ENCODE data around the gene NDUFA7. TPM values are rescaled to one million over a fixed set of nuclear protein-coding genes. Genes with fewer than 3 reads are reported as not detected.
"Not testable (repeated sequence)": the region's sequence is repeated elsewhere in the genome, so short reads cannot be mapped to it uniquely, and the experiment has no call there.

Gene NDUFA7
- total and polyA plus RNA-seq, 2 donors from 2014 or later, result 51.2 to 304 TPM

DNA sequence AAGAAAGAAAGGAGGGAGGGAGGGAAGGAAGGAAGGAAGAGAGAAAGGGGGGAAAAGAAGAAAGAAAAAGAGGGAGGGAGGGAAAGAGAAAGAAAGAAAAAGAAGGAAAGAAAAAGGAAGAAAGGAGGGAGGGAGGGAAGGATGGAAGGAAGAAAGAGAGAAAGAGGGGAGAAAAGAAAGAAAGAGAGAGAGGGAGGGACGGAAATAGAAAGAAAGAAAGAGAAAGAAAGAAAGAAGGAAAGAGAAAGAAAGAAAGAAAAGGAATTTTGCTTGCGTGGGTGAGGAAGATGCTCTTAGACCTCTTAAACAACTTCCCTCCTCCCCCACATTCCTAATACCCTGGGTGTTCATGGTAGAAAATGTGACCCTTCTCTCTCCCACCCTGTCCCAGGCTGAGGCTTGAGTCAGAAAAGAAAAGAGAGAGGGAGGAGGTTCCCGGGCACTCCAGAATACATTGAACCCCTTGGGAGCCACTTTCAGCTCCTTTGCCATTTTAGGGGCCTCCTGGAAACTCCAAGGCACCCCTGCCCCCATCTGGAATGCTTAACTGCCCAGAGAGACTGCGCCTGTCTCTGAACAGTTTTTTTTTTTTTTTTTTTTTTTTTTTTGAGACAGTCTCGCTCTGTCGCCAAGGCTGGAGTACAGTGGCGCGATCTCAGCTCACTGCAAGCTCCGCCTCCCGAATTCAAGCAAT lies 31.1 kb upstream of the NDUFA7 start:
- Histone ChIP-seq H3K9me3 (ENCODE audit: control insufficient read depth in 2 of 3, insufficient read depth in 1 of 3, low read length in 3 of 3) (peaks cover 0 to 3% (median 0%) of the 10 kb centered on the region in 3 donors), H3K4me3 (ENCODE audit: low read length in 3 of 3) (peak overlapping the region in 2 of 3 donors; percentile 5 to 21), H3K4me1 (ENCODE audit: control insufficient read depth in 2 of 3, insufficient read depth in 2 of 3, low read depth in 1 of 3, low read length in 3 of 3) (peaks cover 0 to 3% (median 0%) of the 10 kb centered on the region in 3 donors), H3K27ac (ENCODE audit: low read depth in 2 of 2, low read length in 2 of 2) (no peak overlapping the region), H3K9ac (ENCODE audit: low read length in 3 of 3) (no peak overlapping the region), H3K27me3 (ENCODE audit: control insufficient read depth, insufficient read depth, low read length) (no peaks in the 10 kb centered on the region), H3K36me3 (ENCODE audit: control insufficient read depth in 2 of 3, insufficient read depth in 3 of 3, low read length in 3 of 3) (no peaks in the 10 kb centered on the region)
- TF ChIP-seq, protein P1, sequence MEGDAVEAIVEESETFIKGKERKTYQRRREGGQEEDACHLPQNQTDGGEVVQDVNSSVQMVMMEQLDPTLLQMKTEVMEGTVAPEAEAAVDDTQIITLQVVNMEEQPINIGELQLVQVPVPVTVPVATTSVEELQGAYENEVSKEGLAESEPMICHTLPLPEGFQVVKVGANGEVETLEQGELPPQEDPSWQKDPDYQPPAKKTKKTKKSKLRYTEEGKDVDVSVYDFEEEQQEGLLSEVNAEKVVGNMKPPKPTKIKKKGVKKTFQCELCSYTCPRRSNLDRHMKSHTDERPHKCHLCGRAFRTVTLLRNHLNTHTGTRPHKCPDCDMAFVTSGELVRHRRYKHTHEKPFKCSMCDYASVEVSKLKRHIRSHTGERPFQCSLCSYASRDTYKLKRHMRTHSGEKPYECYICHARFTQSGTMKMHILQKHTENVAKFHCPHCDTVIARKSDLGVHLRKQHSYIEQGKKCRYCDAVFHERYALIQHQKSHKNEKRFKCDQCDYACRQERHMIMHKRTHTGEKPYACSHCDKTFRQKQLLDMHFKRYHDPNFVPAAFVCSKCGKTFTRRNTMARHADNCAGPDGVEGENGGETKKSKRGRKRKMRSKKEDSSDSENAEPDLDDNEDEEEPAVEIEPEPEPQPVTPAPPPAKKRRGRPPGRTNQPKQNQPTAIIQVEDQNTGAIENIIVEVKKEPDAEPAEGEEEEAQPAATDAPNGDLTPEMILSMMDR (IDR thresholded peaks at IDR 0.05; ENCODE audit: borderline replicate concordance, extremely low read depth, insufficient read depth), result no peak
- peak in 4 of 5 donors; percentile 50 to 89 (median 67) for DNase-seq
- FAIRE-seq, result no peak
- intact Hi-C loops (cut with DNase I), result no loop called here

GRCh38 chr19:8349629-8350372 lies 28.6 kb upstream of the NDUFA7 start:
- H3K9ac ChIP-seq (ENCODE audit: low read length in 3 of 3); H3K36me3 ChIP-seq (ENCODE audit: control insufficient read depth in 2 of 3, insufficient read depth in 3 of 3, low read length in 3 of 3); H3K4me3 ChIP-seq (ENCODE audit: low read length in 3 of 3); H3K9me3 ChIP-seq (ENCODE audit: control insufficient read depth in 2 of 3, insufficient read depth in 1 of 3, low read length in 3 of 3); intact Hi-C loops (cut with DNase I); H3K27me3 ChIP-seq (ENCODE audit: control insufficient read depth, insufficient read depth, low read length); FAIRE-seq; H3K4me1 ChIP-seq (ENCODE audit: control insufficient read depth in 2 of 3, insufficient read depth in 2 of 3, low read depth in 1 of 3, low read length in 3 of 3); DNase-seq; H3K27ac ChIP-seq (ENCODE audit: low read depth in 2 of 2, low read length in 2 of 2): not testable (repeated sequence)

DNA sequence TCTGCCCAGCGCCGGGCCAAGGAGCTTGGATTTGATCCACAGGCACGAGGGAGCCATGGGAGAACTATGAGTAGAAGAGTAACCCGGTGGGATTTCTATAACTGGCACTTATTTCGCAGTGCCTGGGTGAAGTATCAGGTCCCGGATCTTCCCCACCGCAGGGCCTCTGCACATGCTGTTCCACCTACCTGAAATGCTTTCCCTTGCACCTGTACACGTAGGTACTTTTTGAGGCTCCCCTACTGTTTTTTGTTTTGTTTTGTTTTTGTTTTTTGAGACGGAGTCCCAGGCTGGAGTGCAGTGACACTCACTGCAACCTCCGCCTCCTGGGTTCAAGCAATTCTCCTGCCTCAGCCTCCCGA lies 22.3 kb upstream of the NDUFA7 start:
- DNase-seq (no peak), FAIRE-seq (no peak)
- H3K36me3 ChIP-seq (ENCODE audit: control insufficient read depth in 2 of 3, insufficient read depth in 3 of 3, low read length in 3 of 3), result no peaks in the 10 kb centered on the region
- peak overlapping the region in 1 of 3 donors; percentile 61 for H3K4me3 ChIP-seq (ENCODE audit: low read length in 3 of 3)
- no peaks in the 10 kb centered on the region for H3K4me1 ChIP-seq (ENCODE audit: control insufficient read depth in 2 of 3, insufficient read depth in 2 of 3, low read depth in 1 of 3, low read length in 3 of 3)
- H3K9ac ChIP-seq (ENCODE audit: low read length in 3 of 3), result no peak overlapping the region
- TF ChIP-seq, protein P1 (IDR thresholded peaks at IDR 0.05; ENCODE audit: borderline replicate concordance, extremely low read depth, insufficient read depth), result no peak
- no peak overlapping the region for H3K27ac ChIP-seq (ENCODE audit: low read depth in 2 of 2, low read length in 2 of 2)
- H3K9me3 ChIP-seq (ENCODE audit: control insufficient read depth in 2 of 3, insufficient read depth in 1 of 3, low read length in 3 of 3), result no peaks in the 10 kb centered on the region
- intact Hi-C loops (cut with DNase I), result no loop called here
- peaks cover 3% of the 10 kb centered on the region for H3K27me3 ChIP-seq (ENCODE audit: control insufficient read depth, insufficient read depth, low read length)
